Hepatocyte (in vitro differentiated cells): Measurements from ENCODE around the gene TMPRSS3. TPM values are rescaled to one million over a fixed set of nuclear protein-coding genes. Genes with fewer than 3 reads are reported as not detected.

Source experiments
- DNase-seq: peaks from one replicate; pipeline ENCODE4 v3.0.0-alpha.2; 2016; ENCODE audit warnings: low spot score
- H2AFZ ChIP-seq: fragments of 200-600 bp; sonication (generic); 2 replicates; pipeline ENCODE4 v1.6.0; 2016; ENCODE audit warnings: antibody characterized with exemption, mild to moderate bottlenecking
- H3K27ac ChIP-seq: fragments of 200-600 bp; sonication (generic); 2 replicates; pipeline ENCODE4 v1.5.1; 2016; ENCODE audit warnings: mild to moderate bottlenecking
- H3K27me3 ChIP-seq: fragments of 200-600 bp; sonication (generic); 2 replicates; pipeline ENCODE4 v1.6.1; 2016
- H3K36me3 ChIP-seq: fragments of 200-600 bp; sonication (generic); replicated peaks from 2 replicates; pipeline ENCODE4 v1.5.1; 2016; ENCODE audit warnings: low read depth; ENCODE audit not compliant: insufficient read depth
- H3K4me1 ChIP-seq: fragments of 200-600 bp; sonication (generic); 2 replicates; pipeline ENCODE4 v1.5.1; 2016; ENCODE audit warnings: mild to moderate bottlenecking, moderate library complexity; ENCODE audit not compliant: insufficient read depth
- H3K4me2 ChIP-seq: fragments of 200-600 bp; sonication (generic); 2 replicates; pipeline ENCODE4 v1.6.0; 2016
- H3K4me3 ChIP-seq: fragments of 200-600 bp; sonication (generic); 2 replicates; pipeline ENCODE4 v1.5.1; 2016; ENCODE audit warnings: mild to moderate bottlenecking
- H3K79me2 ChIP-seq: fragments of 200-600 bp; sonication (generic); 2 replicates; pipeline ENCODE4 v1.6.0; 2017; ENCODE audit warnings: mild to moderate bottlenecking
- H3K9me2 ChIP-seq: fragments of 200-600 bp; sonication (generic); replicated peaks from 2 replicates; pipeline ENCODE4 v1.6.0; 2017; ENCODE audit warnings: mild to moderate bottlenecking; ENCODE audit not compliant: insufficient read depth
- H3K9me3 ChIP-seq: fragments of 200-600 bp; sonication (generic); 2 replicates; pipeline ENCODE4 v1.5.1; 2016; ENCODE audit warnings: low read depth, mild to moderate bottlenecking
- H4K20me1 ChIP-seq: fragments of 200-600 bp; sonication (generic); 2 replicates; pipeline ENCODE4 v1.6.0; 2016; ENCODE audit warnings: mild to moderate bottlenecking; ENCODE audit not compliant: insufficient read depth, poor library complexity, severe bottlenecking
- EZH2 ChIP-seq: fragments of 200-600 bp; sonication (generic); IDR thresholded peaks from 2 replicates; pipeline ENCODE4 v1.6.1; 2016; ENCODE audit warnings: antibody characterized with exemption, mild to moderate bottlenecking, borderline replicate concordance
- EZH2phosphoT487 ChIP-seq: fragments of 200-600 bp; sonication (generic); IDR thresholded peaks from one replicate; pipeline ENCODE4 v1.6.1; 2018; ENCODE audit warnings: antibody characterized with exemption, mild to moderate bottlenecking, low read depth, moderate library complexity; ENCODE audit not compliant: unreplicated experiment, severe bottlenecking
- WGBS: methylation state at CpG from one replicate; pipeline ENCODE4 v1.1.6; 2016; ENCODE audit warnings: low lambda C conversion rate; ENCODE audit errors: missing lambda C conversion rate; 5-methylcytosine and 5-hydroxymethylcytosine counted together
- polyA plus RNA-seq: library from polyadenylated mRNA; unstranded; fragments of >200 nt; fragmentation: Nextera tagmentation; extraction: Ambion mirVana; gene quantifications from 2 replicates; pipeline ENCODE4 v1.2.1, GENCODE V29; 2016
- total RNA-seq: library from RNA; depleted of rRNA; stranded (reverse); fragments of >200 nt; gene quantifications from 2 replicates; pipeline ENCODE4 v1.2.3, GENCODE V29; 2014
- TF ChIP-seq, protein P1 (sequence below): fragments of 200-600 bp; sonication (generic); IDR thresholded peaks from 2 replicates; pipeline ENCODE4 v1.5.1; 2016; ENCODE audit warnings: antibody characterized with exemption, mild to moderate bottlenecking; ENCODE audit not compliant: poor library complexity

Gene TMPRSS3
- total and polyA plus RNA-seq, 2 experiments from 2014 or later = 1.4 to 1.7 TPM

GRCh38 chr21:42395302-42395701 lies 550 bp downstream of the TMPRSS3 start:
- no peaks in the 10 kb centered on the region for H3K9me3 ChIP-seq
- DNase-seq = no peak
- no peaks in the 10 kb centered on the region for H3K79me2 ChIP-seq
- 94% methylated on average over 11 of the region's 11 CpGs for WGBS
- no peak overlapping the region for H2AFZ ChIP-seq
- no peaks in the 10 kb centered on the region for H3K4me1 ChIP-seq
- no peak overlapping the region for H3K4me2 ChIP-seq
- no peak overlapping the region for H3K27ac ChIP-seq
- no peaks in the 10 kb centered on the region for H4K20me1 ChIP-seq
- TF ChIP-seq EZH2 (no peak), EZH2phosphoT487 (no peak)
- TF ChIP-seq, protein P1, sequence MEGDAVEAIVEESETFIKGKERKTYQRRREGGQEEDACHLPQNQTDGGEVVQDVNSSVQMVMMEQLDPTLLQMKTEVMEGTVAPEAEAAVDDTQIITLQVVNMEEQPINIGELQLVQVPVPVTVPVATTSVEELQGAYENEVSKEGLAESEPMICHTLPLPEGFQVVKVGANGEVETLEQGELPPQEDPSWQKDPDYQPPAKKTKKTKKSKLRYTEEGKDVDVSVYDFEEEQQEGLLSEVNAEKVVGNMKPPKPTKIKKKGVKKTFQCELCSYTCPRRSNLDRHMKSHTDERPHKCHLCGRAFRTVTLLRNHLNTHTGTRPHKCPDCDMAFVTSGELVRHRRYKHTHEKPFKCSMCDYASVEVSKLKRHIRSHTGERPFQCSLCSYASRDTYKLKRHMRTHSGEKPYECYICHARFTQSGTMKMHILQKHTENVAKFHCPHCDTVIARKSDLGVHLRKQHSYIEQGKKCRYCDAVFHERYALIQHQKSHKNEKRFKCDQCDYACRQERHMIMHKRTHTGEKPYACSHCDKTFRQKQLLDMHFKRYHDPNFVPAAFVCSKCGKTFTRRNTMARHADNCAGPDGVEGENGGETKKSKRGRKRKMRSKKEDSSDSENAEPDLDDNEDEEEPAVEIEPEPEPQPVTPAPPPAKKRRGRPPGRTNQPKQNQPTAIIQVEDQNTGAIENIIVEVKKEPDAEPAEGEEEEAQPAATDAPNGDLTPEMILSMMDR = no peak
- H3K36me3 ChIP-seq = no peaks in the 10 kb centered on the region
- H3K4me3 ChIP-seq = no peak overlapping the region
- H3K27me3 ChIP-seq = no peaks in the 10 kb centered on the region
- H3K9me2 ChIP-seq = no peaks in the 10 kb centered on the region

GRCh38 chr21:42393443-42393950 lies 2.4 kb downstream of the TMPRSS3 start:
- TF ChIP-seq, protein P1 = no peak
- TF ChIP-seq EZH2phosphoT487 = no peak
- TF ChIP-seq EZH2 = no peak
- H3K79me2 ChIP-seq = no peaks in the 10 kb centered on the region
- no peak overlapping the region for H3K27ac ChIP-seq
- no peak overlapping the region for H3K4me2 ChIP-seq
- no peaks in the 10 kb centered on the region for H3K27me3 ChIP-seq
- no peaks in the 10 kb centered on the region for H3K4me1 ChIP-seq
- no peaks in the 10 kb centered on the region for H4K20me1 ChIP-seq
- H3K4me3 ChIP-seq = no peak overlapping the region
- no peak overlapping the region for H2AFZ ChIP-seq
- WGBS = 85% methylated on average over 8 of the region's 8 CpGs
- H3K9me3 ChIP-seq = no peaks in the 10 kb centered on the region
- no peaks in the 10 kb centered on the region for H3K36me3 ChIP-seq
- DNase-seq = no peak
- H3K9me2 ChIP-seq = no peaks in the 10 kb centered on the region

DNA sequence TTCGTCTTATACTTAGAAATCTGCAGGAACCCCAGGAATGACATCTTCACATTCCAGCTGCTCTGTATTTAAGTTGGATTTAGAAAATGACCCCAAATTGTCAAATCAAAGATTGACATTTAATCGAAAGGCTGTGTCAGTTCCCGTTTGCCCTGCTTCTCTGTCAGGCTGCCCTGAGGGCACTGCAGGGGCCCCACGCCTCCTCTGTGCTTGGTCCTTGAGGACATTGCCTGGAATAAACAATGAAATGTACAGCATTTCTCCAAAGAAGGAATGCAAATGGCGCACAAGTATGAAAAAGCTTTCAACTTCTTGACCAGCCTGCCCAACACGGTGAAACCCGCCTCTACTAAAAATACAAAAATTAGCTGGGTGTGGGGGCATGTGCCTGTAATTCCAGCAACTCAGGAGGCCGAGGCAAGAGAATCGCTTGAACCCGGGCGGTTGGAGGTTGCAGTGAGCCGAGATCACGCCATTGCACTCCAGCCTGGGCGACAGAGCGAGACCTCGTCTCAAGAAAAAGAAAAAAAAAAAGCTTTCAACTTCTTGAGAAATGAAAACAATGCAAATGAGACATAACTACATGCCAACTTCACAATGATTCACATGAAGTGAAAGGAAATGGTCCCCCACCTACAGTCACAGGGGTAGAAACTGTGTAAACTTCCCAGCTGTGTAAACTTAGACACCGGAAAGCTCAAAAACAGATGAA lies 3.0 kb downstream of the TMPRSS3 start:
- DNase-seq = no peak
- H3K27ac ChIP-seq = no peak overlapping the region

More for the DNA sequence above, 3.0 kb downstream of the TMPRSS3 start:
- no peak for TF ChIP-seq EZH2
- no peak for TF ChIP-seq EZH2phosphoT487
- TF ChIP-seq, protein P1 = no peak
- WGBS = 89% methylated on average over 17 of the region's 17 CpGs
- no peaks in the 10 kb centered on the region for H3K27me3 ChIP-seq
- H3K4me3 ChIP-seq = no peak overlapping the region
- no peaks in the 10 kb centered on the region for H3K36me3 ChIP-seq
- H3K4me2 ChIP-seq = no peak overlapping the region
- H3K9me3 ChIP-seq = no peaks in the 10 kb centered on the region
- H3K9me2 ChIP-seq = no peaks in the 10 kb centered on the region
- H2AFZ ChIP-seq = no peak overlapping the region
- no peaks in the 10 kb centered on the region for H3K79me2 ChIP-seq
- H3K4me1 ChIP-seq = no peaks in the 10 kb centered on the region
- H4K20me1 ChIP-seq = no peaks in the 10 kb centered on the region
